Measurements from ENCODE around the gene KAZN.

- no peak for TF ChIP-seq EZH2 (IDR thresholded peaks at IDR 0.05; ENCODE audit: borderline replicate concordance, low read length)
- no peak for TF ChIP-seq CTCF (IDR thresholded peaks at IDR 0.05; ENCODE audit: low read length)
Measured at GRCh38 chr1:14783592-14783886, 185.1 kb downstream of the KAZN start.
